RKO (cell line): ENCODE results near the gene CCDC124.
A peak's percentile ranks its signal among the peaks of the same experiment; 100 is the strongest.
"Not testable (repeated sequence)": the region's sequence is repeated elsewhere in the genome, so short reads cannot be mapped to it uniquely, and the experiment has no call there.

Source experiments
- DNase-seq: peaks from one replicate; pipeline ENCODE4 v3.0.0-alpha.2; 2016; ENCODE audit warnings: low spot score

The CCDC124 gene

GRCh38 chr19:17932485-17933338 is at the start of gene CCDC124:
Gene CCDC124, plus strand, starts transcription at chr19:17933015. Its CDS starts 3,406 bp downstream, at chr19:17936421.
- DNase-seq: peak; percentile 91

- DNase-seq: no peak
Observed at GRCh38 chr19:17883627-17884410, 49.0 kb upstream of the CCDC124 start.

DNA sequence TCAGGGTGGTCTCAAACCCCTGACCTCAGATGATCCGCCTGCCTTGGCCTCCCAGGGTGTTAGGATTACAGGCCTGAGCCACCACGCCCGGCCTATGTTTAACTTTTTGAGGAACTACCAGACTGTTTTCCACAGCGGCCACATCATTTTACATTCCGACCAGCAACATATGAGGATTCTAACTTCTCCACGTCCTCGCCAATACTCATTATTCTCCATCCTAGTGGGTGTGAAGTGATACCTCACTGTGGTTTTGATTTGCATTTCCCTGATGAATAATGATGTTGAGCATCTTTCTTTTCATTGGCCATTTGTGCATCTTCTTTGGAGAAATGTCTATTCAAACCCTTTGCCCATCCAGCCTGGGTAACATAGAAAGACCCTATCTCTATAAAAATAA is 46.3 kb upstream of the CCDC124 start:
- DNase-seq: no peak

DNA sequence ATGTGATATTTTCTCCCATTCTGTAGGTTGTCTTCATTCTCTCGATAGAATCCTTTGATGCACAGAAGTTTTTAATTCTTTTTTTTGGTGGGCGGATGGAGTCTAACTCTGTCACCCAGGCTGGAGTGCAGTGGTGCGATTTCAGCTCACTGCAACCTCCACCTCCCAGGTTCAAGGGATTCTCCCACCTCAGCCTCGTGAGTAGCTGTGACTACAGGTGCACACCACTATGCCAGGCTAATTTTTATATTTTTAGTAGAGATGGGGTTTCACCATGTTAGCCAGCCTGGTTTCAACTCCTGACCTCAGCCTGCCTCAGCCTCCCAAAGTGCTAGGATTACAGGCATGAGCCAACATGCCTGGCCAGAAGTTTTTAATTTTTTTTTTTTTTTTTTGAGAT is 45.6 kb upstream of the CCDC124 start:
- DNase-seq: not testable (repeated sequence)

DNA sequence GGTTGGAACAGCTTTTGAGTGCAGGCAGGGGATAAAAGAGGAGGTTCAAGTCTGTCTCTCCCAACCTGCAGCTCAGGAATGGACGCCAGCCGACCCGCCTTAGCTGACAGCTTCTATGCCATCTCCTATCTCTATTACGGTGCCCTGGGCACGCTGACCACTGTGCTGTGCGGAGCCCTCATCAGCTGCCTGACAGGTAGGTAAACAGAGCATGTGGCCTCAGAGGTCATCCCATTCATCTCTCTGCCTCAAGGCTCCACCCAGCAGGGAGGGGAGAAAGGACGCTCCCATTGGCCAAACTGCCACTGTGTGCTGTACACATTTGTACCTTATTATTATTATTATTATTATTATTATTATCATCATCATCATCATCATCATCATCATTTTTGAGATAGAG is 44.6 kb upstream of the CCDC124 start:
- no peak for DNase-seq

DNA sequence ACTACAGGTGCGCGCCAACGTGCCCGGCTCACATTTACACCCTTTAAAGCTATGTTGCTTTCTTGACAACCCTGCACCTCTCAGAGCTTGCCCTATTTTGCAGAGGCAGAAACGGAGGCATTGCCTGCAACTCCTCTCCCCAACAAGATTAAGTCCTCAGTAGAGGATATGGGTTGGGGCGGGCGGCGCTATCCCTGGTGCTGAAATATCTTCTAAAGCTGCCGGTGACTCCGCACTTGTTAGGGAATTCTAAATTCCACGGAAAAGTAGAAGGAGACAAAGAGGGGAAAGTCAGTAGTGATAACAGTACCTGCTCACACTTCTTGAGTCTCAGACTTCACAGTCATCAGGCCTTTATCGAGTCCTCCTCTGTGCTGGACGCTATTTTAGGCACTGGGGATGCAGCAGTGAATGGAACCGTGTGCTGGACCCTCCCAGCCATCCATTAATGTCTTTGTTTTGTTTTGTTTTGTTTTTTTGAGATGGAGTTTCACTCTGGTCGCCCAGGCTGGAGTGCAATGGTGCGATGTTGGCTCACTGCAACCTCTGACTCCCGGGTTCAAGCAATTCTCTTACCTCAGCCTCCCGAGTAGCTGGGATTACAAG is 43.1 kb upstream of the CCDC124 start:
- peak; percentile 66 for DNase-seq

DNA sequence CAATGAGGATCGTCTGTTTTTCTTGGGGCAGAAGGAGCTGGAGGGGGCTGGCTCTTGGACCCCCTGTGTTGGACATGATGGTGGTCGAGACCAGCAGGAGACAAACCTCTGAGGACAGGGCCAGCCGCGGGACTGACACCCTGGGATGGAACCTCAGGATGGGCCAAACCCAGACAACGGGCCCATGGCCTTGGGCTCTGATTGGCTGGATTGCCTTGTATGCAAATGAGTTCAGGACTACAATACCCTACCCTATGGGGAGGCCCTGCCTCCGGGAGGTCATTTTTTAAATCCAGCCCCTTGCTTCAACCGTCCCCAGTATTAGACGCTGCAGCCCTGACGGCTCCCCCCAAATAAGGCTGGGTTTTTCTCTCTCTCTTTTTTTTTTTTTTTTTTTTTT is 39.0 kb upstream of the CCDC124 start:
- DNase-seq: no peak

- DNase-seq: no peak
Observed at GRCh38 chr19:17902701-17903100, 30.1 kb upstream of the CCDC124 start.

DNA sequence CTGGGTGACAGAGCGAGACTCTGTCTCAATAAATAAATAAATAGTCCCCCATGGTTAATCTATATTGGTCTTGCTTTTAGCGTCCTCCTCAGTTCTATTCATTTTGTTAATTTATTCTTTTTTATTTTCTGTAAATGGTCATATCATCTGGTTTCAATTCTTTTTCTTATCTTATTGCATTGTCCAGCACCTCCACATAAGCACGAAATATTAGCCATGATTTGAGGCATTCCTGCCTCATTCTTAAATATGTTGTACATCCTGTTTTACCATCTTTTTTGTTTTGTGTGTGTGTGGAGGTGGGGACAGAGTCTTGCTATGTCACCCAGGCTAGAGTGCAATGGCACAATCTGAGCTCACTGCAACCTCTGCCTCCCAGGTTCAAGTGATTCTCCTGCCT is 24.6 kb upstream of the CCDC124 start:
- DNase-seq: no peak

- DNase-seq: no peak
Observed at GRCh38 chr19:17909003-17909732, 23.6 kb upstream of the CCDC124 start.

- no peak for DNase-seq
Observed at GRCh38 chr19:17910791-17911360, 21.9 kb upstream of the CCDC124 start.

GRCh38 chr19:17915940-17916593 is 16.7 kb upstream of the CCDC124 start:
- DNase-seq: no peak

GRCh38 chr19:17918151-17918550 is 14.7 kb upstream of the CCDC124 start:
- not testable (repeated sequence) for DNase-seq

DNA sequence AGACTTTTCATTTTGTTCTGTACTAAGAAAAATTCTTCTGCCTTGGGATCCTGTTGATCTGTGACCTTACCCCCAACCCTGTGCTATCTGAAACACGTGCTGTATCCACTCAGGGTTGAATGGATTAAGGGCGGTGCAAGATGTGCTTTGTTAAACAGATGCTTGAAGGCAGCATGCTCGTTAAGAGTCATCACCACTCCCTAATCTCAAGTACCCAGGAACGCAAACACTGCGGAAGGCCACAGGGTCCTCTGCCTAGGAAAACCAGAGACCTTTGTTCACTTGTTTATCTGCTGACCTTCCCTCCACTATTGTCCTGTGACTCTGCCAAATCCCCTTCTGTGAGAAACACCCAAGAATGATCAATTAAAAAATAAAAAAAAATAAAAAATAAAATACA is 13.7 kb upstream of the CCDC124 start:
- DNase-seq: not testable (repeated sequence)

- no peak for DNase-seq
Observed at GRCh38 chr19:17920527-17920926, 12.3 kb upstream of the CCDC124 start.

GRCh38 chr19:17922138-17922537 is 10.7 kb upstream of the CCDC124 start:
- DNase-seq: no peak

GRCh38 chr19:17926044-17926443 is 6.8 kb upstream of the CCDC124 start:
- DNase-seq: no peak

- DNase-seq: no peak
Observed at GRCh38 chr19:17929056-17929455, 3.8 kb upstream of the CCDC124 start.

- no peak for DNase-seq
Observed at GRCh38 chr19:17931532-17932191, 1.2 kb upstream of the CCDC124 start.

DNA sequence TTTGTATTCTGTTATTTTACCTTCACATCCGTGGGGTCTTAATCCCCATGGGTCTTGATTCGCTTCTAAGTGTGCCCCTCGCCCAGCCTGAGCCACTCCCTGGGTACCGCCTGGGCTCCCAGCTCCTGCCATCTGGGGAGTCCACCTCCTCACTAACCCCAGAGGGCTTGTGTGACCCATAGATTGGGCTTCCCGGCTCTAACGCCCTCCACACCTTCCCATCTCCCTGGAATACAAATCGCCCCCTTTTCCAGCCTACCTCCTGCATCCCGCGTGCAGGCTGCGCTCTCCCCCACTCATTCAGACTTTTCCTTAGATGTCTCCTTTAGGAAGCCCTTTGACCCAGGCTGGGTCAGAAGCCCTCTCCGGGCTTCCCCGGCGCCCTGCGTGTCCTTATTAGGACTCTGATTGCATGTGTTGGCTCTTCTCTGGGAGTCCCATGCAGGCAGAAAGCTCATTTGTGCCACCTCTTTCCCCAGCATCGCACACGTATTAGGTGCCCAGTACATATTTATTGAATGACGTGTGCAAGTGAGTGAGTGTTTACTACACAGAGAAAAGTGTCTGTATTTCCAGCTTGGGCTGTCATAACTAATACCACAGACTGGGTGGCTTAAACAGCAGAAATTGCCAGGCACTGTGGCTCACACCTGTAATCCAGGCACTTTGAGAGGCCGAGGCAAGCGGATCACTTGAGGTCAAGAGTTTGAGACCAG is 757 bp downstream of the CCDC124 start:
- DNase-seq: peak; percentile 90
